IMR-90 (cell line): ENCODE data around the gene ARF5. TPM values are rescaled to one million over a fixed set of nuclear protein-coding genes. Genes with fewer than 3 reads are reported as not detected.

Experiments used
- ATAC-seq: fragments of 200-7000 bp; cut with Tn5 transposase; 2 replicates; pipeline ENCODE4 v1.9.1; 2020; ENCODE audit warnings: low read depth, mild to moderate bottlenecking, moderate library complexity
- BruUV-seq: library from RNA; stranded (reverse); fragments of 400-500 nt; replicated peaks from 2 replicates; lab custom pipeline; 2021; lab: Mats Ljungman, UMichigan
- CTCF ChIA-PET: fragments of 300-600 bp; formaldehyde crosslinking; extraction: SDS; loops from one replicate; lab custom pipeline; 2021; ENCODE audit warnings: antibody characterized with exemption; lab: Yijun Ruan, JAX
- POLR2A ChIA-PET: fragments of 300-600 bp; sonication (Branson Sonifier 250); formaldehyde crosslinking; loops from one replicate; lab custom pipeline; 2022; ENCODE audit warnings: antibody characterized with exemption; ENCODE audit not compliant: unreplicated experiment; lab: Charles Lee
- DNase-seq: peaks from one replicate; pipeline ENCODE4 v3.0.0; 2013
- H2AFZ ChIP-seq: replicated peaks from 2 replicates; pipeline ENCODE3; 2013; ENCODE audit warnings: low read length, mild to moderate bottlenecking; ENCODE audit not compliant: poor library complexity
- H2AK5ac ChIP-seq: 2 replicates; pipeline ENCODE4 v1.6.1; 2013; ENCODE audit warnings: low read depth, low read length, inconsistent platforms
- H2AK9ac ChIP-seq: replicated peaks from 2 replicates; pipeline ENCODE3; 2013; ENCODE audit warnings: mild to moderate bottlenecking, low read depth, low read length, moderate library complexity; ENCODE audit not compliant: poor library complexity
- H2BK120ac ChIP-seq: 2 replicates; pipeline ENCODE4 v1.6.1; 2013; ENCODE audit warnings: low read depth, low read length, inconsistent platforms
- H2BK15ac ChIP-seq: 3 replicates; pipeline ENCODE4 v1.6.1; 2013; ENCODE audit warnings: low read depth, low read length, inconsistent platforms
- H2BK20ac ChIP-seq: 2 replicates; pipeline ENCODE4 v1.6.1; 2013; ENCODE audit warnings: low read depth, mild to moderate bottlenecking, inconsistent platforms, low read length, moderate library complexity
- H2BK5ac ChIP-seq: 2 replicates; pipeline ENCODE4 v1.6.1; 2013; ENCODE audit warnings: mild to moderate bottlenecking, low read depth, low read length, inconsistent platforms; ENCODE audit not compliant: poor library complexity, severe bottlenecking
- H3K14ac ChIP-seq: replicated peaks from 2 replicates; pipeline ENCODE4 v1.6.1; 2013; ENCODE audit warnings: low read depth, low read length, inconsistent platforms
- H3K18ac ChIP-seq: 2 replicates; pipeline ENCODE4 v1.6.1; 2013; ENCODE audit warnings: low read depth, low read length, control low read depth
- H3K23ac ChIP-seq: 2 replicates; pipeline ENCODE4 v1.6.1; 2013; ENCODE audit warnings: low read depth, low read length, inconsistent platforms
- H3K27ac ChIP-seq: 2 replicates; pipeline ENCODE4 v1.5.1; 2013; ENCODE audit warnings: mild to moderate bottlenecking, control low read depth, low read length; ENCODE audit not compliant: insufficient read depth
- H3K27me3 ChIP-seq: 2 replicates; pipeline ENCODE4 v1.6.1; 2013; ENCODE audit warnings: low read length; ENCODE audit not compliant: control insufficient read depth, insufficient read depth
- H3K36me3 ChIP-seq: 2 replicates; pipeline ENCODE4 v1.6.1; 2013; ENCODE audit warnings: low read length, mixed read lengths; ENCODE audit not compliant: control insufficient read depth, insufficient read depth
- H3K4ac ChIP-seq: 2 replicates; pipeline ENCODE4 v1.6.1; 2013; ENCODE audit warnings: low read depth, low read length, inconsistent platforms
- H3K4me1 ChIP-seq: 2 replicates; pipeline ENCODE4 v1.6.1; 2013; ENCODE audit warnings: low read length, mixed read lengths; ENCODE audit not compliant: control insufficient read depth, insufficient read depth
- H3K4me2 ChIP-seq: 2 replicates; pipeline ENCODE4 v1.6.1; 2013; ENCODE audit warnings: low read depth, mild to moderate bottlenecking, control low read depth, low read length, moderate library complexity
- H3K4me3 ChIP-seq: 2 replicates; pipeline ENCODE4 v1.5.1; 2013; ENCODE audit warnings: low read depth, mild to moderate bottlenecking, control low read depth, low read length, moderate library complexity; ENCODE audit not compliant: insufficient read depth
- H3K56ac ChIP-seq: 2 replicates; pipeline ENCODE4 v1.6.1; 2013; ENCODE audit warnings: low read length, inconsistent platforms; ENCODE audit not compliant: insufficient read depth; ENCODE audit errors: extremely low read depth
- H3K79me1 ChIP-seq, 2 experiments: 2 replicates each; pipeline ENCODE4 v1.6.1; 2013; ENCODE audit warnings: low read length in 2 of 2, inconsistent platforms in 1 of 2, low read depth in 1 of 2
- H3K9ac ChIP-seq: 2 replicates; pipeline ENCODE4 v1.6.1; 2013; ENCODE audit warnings: low read depth, low read length, control low read depth
- H3K9me1 ChIP-seq: 2 replicates; pipeline ENCODE4 v1.6.1; 2013; ENCODE audit warnings: low read length, inconsistent platforms; ENCODE audit not compliant: insufficient read depth
- H3K9me3 ChIP-seq: 2 replicates; pipeline ENCODE4 v1.6.1; 2013; ENCODE audit warnings: low read length; ENCODE audit not compliant: control insufficient read depth, insufficient read depth
- H4K20me1 ChIP-seq: 2 replicates; pipeline ENCODE4 v1.6.1; 2013; ENCODE audit warnings: low read length, inconsistent platforms; ENCODE audit not compliant: insufficient read depth
- H4K5ac ChIP-seq: 2 replicates; pipeline ENCODE4 v1.6.1; 2013; ENCODE audit warnings: mild to moderate bottlenecking, low read depth, low read length, control low read depth
- H4K8ac ChIP-seq, 2 experiments: 2 replicates each; pipeline ENCODE4 v1.6.1; 2013; ENCODE audit warnings: low read depth in 2 of 2, low read length in 2 of 2, control low read depth in 1 of 2, inconsistent platforms in 1 of 2
- H4K91ac ChIP-seq: 2 replicates; pipeline ENCODE4 v1.6.1; 2013; ENCODE audit warnings: low read depth, low read length, inconsistent platforms; ENCODE audit not compliant: insufficient read depth
- BHLHE40 ChIP-seq: fragments of 150-350 bp; IDR thresholded peaks from 2 replicates; pipeline ENCODE4 v1.6.1; 2016; ENCODE audit warnings: mild to moderate bottlenecking, low read depth, low read length
- CHD1 ChIP-seq: IDR thresholded peaks from 2 replicates; pipeline ENCODE4 v1.6.1; 2012; ENCODE audit warnings: low read depth, low read length, improper control_type of control experiment
- RAD21 ChIP-seq: IDR thresholded peaks from 2 replicates; pipeline ENCODE4 v1.6.1; 2012; ENCODE audit warnings: low read length, improper control_type of control experiment
- SMC3 ChIP-seq: fragments of 150-350 bp; IDR thresholded peaks from 2 replicates; pipeline ENCODE4 v1.6.1; 2016; ENCODE audit warnings: low read depth, mild to moderate bottlenecking, antibody characterized with exemption, low read length, moderate library complexity
- WGBS, 2 experiments: methylation state at CpG; one replicate each; pipeline versions ENCODE4 v1.1.5 to v1.1.7; 2013; ENCODE audit warnings: missing lambda C conversion rate in 2 of 2; ENCODE audit not compliant: insufficient read length in 1 of 2; ENCODE audit errors: extremely low coverage in 2 of 2; 5-methylcytosine and 5-hydroxymethylcytosine counted together
- dilution Hi-C: fragments of 300-500 bp; cut with HindIII; formaldehyde crosslinking; loops from one replicate; pipeline ENCODE4 v1.14.3; 2018; ENCODE audit warnings: low sequenced_read_pairs; ENCODE audit not compliant: unreplicated experiment
- in situ Hi-C: fragments of 300-500 bp; cut with MboI; formaldehyde crosslinking; loops from 3 replicates; pipeline ENCODE4 v1.14.3; 2019; ENCODE audit warnings: low sequenced_read_pairs, inconsistent platforms, mixed read lengths
- intact Hi-C: fragments of 100-400 bp; cut with micrococcal nuclease; formaldehyde crosslinking; loops from 2 replicates; pipeline ENCODE4 v1.10.0; 2022
- polyA plus RNA-seq, 3 experiments: library from polyadenylated mRNA; depleted of rRNA; stranded (reverse); fragments of >200 nt; gene quantifications; 2 replicates each; pipeline ENCODE4 v1.2.3, GENCODE V29; 2012; ENCODE audit warnings: low replicate concordance in 1 of 3
- total RNA-seq: library from RNA; depleted of rRNA; stranded (reverse); fragments of >200 nt; gene quantifications from 2 replicates; pipeline ENCODE4 v1.2.3, GENCODE V29; 2012
- TF ChIP-seq, protein P1 (sequence below): conservative IDR thresholded peaks from 2 replicates; pipeline ENCODE4 v1.5.1; 2012; ENCODE audit warnings: mild to moderate bottlenecking, low read depth, low read length, improper control_type of control experiment
- TF ChIP-seq, protein P2 (sequence below): fragments of 150-350 bp; IDR thresholded peaks from 2 replicates; pipeline ENCODE4 v1.6.1; 2016; ENCODE audit warnings: low read depth, mild to moderate bottlenecking, low read length, moderate library complexity, borderline replicate concordance

The ARF5 gene
- total and polyA plus RNA-seq, 2 of the 4 experiments (the other 2 are of a cell fraction): 128 to 274 TPM

DNA sequence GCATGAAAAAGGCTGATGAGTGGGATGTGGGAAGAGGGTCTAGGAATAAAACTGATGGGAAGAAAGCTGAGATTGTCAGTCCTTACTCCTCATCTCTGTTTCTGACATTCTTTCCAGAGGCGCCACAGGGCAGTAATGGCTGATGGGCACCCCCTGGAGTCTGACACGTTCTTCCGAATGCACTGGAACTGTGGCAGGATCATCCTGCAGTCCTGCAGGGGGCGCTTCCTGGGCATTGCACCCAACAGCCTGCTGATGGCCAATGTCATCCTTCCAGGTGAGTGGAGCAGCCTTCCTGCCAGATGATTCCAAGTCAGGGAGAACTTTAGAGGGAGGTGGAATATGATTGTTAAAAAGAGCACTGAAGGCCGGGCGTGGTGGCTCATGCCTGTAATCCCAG lies 10.1 kb downstream of the ARF5 start:
- intact Hi-C loops (no loop called here), dilution Hi-C loops (no loop called here), in situ Hi-C loops (no loop called here)
- H3K4me1 ChIP-seq: no peaks in the 10 kb centered on the region
- POLR2A ChIA-PET: no interaction called here
- H3K4me2 ChIP-seq: no peak overlapping the region
- no peak overlapping the region for H4K91ac ChIP-seq
- H4K8ac ChIP-seq: no peak overlapping the region
- H3K27ac ChIP-seq: no peak overlapping the region
- no peaks in the 10 kb centered on the region for H3K79me1 ChIP-seq
- no peak overlapping the region for H3K56ac ChIP-seq
- H4K5ac ChIP-seq: no peak overlapping the region
- H2AFZ ChIP-seq: no peak overlapping the region
- CTCF ChIA-PET: interaction anchor here (0.7 kb wide), 1 partner anchor 13 kb away, joined by 3 read pairs; no protein-coding TSS in a partner anchor
- H3K23ac ChIP-seq: peak overlapping the region; percentile 42; the same call in 1 of the 2 replicates
- 0% methylated on average over 1 of the region's 6 CpGs; no CpG with 5 or more reads in 1 of the 2 experiments for WGBS, 2 experiments
- H2BK120ac ChIP-seq: no peak overlapping the region
- ATAC-seq: no peak
- no peak overlapping the region for H3K18ac ChIP-seq
- no peak overlapping the region for H3K9ac ChIP-seq
- H4K20me1 ChIP-seq: no peaks in the 10 kb centered on the region
- no peak overlapping the region for H2BK5ac ChIP-seq
- no peak overlapping the region for H3K4ac ChIP-seq
- H3K27me3 ChIP-seq: peaks cover 14% of the 10 kb centered on the region
- H2BK15ac ChIP-seq: no peak overlapping the region
- no peak overlapping the region for H3K14ac ChIP-seq
- no peak overlapping the region for H3K4me3 ChIP-seq
- no TSS peak for BruUV-seq
- H2AK5ac ChIP-seq: no peak overlapping the region
- TF ChIP-seq RAD21: 0 out of 2 replicates have a peak, but pooled peaks have one; percentile 6
- TF ChIP-seq, protein P1, sequence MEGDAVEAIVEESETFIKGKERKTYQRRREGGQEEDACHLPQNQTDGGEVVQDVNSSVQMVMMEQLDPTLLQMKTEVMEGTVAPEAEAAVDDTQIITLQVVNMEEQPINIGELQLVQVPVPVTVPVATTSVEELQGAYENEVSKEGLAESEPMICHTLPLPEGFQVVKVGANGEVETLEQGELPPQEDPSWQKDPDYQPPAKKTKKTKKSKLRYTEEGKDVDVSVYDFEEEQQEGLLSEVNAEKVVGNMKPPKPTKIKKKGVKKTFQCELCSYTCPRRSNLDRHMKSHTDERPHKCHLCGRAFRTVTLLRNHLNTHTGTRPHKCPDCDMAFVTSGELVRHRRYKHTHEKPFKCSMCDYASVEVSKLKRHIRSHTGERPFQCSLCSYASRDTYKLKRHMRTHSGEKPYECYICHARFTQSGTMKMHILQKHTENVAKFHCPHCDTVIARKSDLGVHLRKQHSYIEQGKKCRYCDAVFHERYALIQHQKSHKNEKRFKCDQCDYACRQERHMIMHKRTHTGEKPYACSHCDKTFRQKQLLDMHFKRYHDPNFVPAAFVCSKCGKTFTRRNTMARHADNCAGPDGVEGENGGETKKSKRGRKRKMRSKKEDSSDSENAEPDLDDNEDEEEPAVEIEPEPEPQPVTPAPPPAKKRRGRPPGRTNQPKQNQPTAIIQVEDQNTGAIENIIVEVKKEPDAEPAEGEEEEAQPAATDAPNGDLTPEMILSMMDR: peak; percentile 28; the same call in 1 of the 2 replicates
- TF ChIP-seq, protein P2, sequence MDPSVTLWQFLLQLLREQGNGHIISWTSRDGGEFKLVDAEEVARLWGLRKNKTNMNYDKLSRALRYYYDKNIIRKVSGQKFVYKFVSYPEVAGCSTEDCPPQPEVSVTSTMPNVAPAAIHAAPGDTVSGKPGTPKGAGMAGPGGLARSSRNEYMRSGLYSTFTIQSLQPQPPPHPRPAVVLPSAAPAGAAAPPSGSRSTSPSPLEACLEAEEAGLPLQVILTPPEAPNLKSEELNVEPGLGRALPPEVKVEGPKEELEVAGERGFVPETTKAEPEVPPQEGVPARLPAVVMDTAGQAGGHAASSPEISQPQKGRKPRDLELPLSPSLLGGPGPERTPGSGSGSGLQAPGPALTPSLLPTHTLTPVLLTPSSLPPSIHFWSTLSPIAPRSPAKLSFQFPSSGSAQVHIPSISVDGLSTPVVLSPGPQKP: no peak
- no peak for TF ChIP-seq CHD1
- no peak for TF ChIP-seq BHLHE40
- TF ChIP-seq SMC3: peak; percentile 11; the same call in 1 of the 2 replicates
- H2BK20ac ChIP-seq: no peak overlapping the region
- no peak overlapping the region for H2AK9ac ChIP-seq
- no peaks in the 10 kb centered on the region for H3K9me3 ChIP-seq
- DNase-seq: no peak
- no peaks in the 10 kb centered on the region for H3K36me3 ChIP-seq
- H3K9me1 ChIP-seq: no peaks in the 10 kb centered on the region; the same call in 1 of the 2 replicates
